Activated CD4-positive, alpha-beta memory T cell treated with anti-CD3 and anti-CD28 coated beads for 36 hours (primary cell): Measurements from ENCODE around the gene RHBDL1. TPM values are rescaled to one million over a fixed set of nuclear protein-coding genes. Genes with fewer than 3 reads are reported as not detected.
A peak's percentile ranks its signal among the peaks of the same experiment; 100 is the strongest.
"Not testable (repeated sequence)": the region's sequence is repeated elsewhere in the genome, so short reads cannot be mapped to it uniquely, and the experiment has no call there.

ENCODE experiments used
- CTCF ChIA-PET: fragments of 350-600 bp; sonication (Branson Sonifier 250); formaldehyde crosslinking; loops from one replicate; lab custom pipeline; 2021; ENCODE audit warnings: antibody characterized with exemption, inconsistent platforms; lab: Charles Lee
- POLR2A ChIA-PET: fragments of 350-600 bp; sonication (Branson Sonifier 250); formaldehyde crosslinking; loops from one replicate; lab custom pipeline; 2021; ENCODE audit warnings: antibody characterized with exemption; lab: Charles Lee
- DNase-seq: peaks from one replicate; pipeline ENCODE4 v3.0.0-alpha.2; 2020
- H3K27ac Mint-ChIP-seq: one replicate; pipeline ENCODE4 v1.8.0; 2021; ENCODE audit warnings: mixed read lengths
- H3K27me3 Mint-ChIP-seq: one replicate; pipeline ENCODE4 v1.8.0; 2021; ENCODE audit warnings: mixed read lengths
- H3K36me3 Mint-ChIP-seq: one replicate; pipeline ENCODE4 v1.8.0; 2021; ENCODE audit warnings: mixed read lengths
- H3K4me1 Mint-ChIP-seq: one replicate; pipeline ENCODE4 v1.8.0; 2021; ENCODE audit warnings: low read depth, mixed read lengths
- H3K4me3 Mint-ChIP-seq: one replicate; pipeline ENCODE4 v1.8.0; 2021; ENCODE audit warnings: mild to moderate bottlenecking, mixed read lengths
- H3K9me3 Mint-ChIP-seq: one replicate; pipeline ENCODE4 v1.8.0; 2021; ENCODE audit warnings: mixed read lengths
- intact Hi-C: fragments of 100-400 bp; cut with micrococcal nuclease; formaldehyde crosslinking; loops from one replicate; pipeline ENCODE4 v1.15.1; 2023
- total RNA-seq, 2 experiments: library from RNA; stranded (reverse); gene quantifications; one replicate each; pipeline ENCODE4 v1.2.3, GENCODE V29; 2021

RHBDL1 gene
- total RNA-seq, 2 experiments from 2014 or later = 0.57 to 0.82 TPM

GRCh38 chr16:685967-686366 lies 10.5 kb downstream of the RHBDL1 start:
- Mint-ChIP-seq H3K4me1 (peaks cover 37% of the 10 kb centered on the region), H3K36me3 (peaks cover 20% of the 10 kb centered on the region), H3K4me3 (no peak overlapping the region), H3K27me3 (no peaks in the 10 kb centered on the region), H3K27ac (no peak overlapping the region), H3K9me3 (no peaks in the 10 kb centered on the region)
- no peak for DNase-seq
- ChIA-PET CTCF (interaction anchor here (0.8 kb wide), 1 partner anchor 10 kb away, joined by 3 read pairs; no protein-coding TSS in a partner anchor), POLR2A (no interaction called here)
- intact Hi-C loops = loop anchor here (2.0 kb wide), 1 partner anchor 49 kb away; the partner anchor contains the start of gene METTL26

DNA sequence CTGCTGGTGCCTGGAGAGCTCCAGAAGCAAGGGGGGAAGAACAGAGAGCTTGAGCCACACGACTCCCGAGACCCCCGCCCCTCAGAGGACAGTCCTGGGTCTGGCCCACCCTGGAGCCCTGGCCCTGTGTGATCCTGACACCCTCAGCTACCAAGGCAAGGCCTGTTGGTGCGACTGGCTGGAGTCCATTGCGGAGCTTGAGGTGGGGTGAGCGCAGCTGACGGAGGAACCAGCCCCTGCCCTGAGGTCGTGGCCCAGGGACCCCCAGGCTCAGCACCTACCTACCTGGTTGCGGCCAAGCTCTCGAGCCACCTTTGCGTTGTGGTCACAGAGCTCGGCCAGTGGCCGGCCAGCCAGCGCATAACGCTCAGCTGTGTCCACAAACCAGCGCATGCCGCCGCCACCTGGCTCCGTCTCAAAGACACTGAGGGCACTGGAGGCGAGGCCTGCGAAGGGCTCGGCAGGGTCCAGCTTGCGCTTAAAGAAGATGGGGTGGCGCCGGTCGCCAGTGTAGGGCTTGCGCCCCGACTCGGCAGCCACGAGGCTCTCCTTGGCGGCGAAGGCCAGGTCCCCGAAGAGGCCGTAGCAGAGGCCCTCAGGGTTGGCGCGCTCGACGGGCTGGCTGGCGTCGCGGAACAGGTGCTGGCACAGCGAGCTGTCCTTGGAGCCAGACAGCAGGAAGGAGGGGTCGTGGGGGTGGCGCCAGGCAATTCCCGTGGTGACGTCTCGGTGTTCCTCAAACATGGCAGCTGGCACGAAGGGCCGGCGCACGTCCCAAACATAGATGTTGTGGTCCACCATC lies 11.2 kb downstream of the RHBDL1 start:
- no peak overlapping the region for H3K4me3 Mint-ChIP-seq
- POLR2A ChIA-PET = no interaction called here
- no peaks in the 10 kb centered on the region for H3K27me3 Mint-ChIP-seq
- peaks cover 30% of the 10 kb centered on the region for H3K4me1 Mint-ChIP-seq
- no peak for DNase-seq
- no peak overlapping the region for H3K27ac Mint-ChIP-seq
- intact Hi-C loops = no loop called here
- CTCF ChIA-PET = interaction anchor here (0.8 kb wide), 1 partner anchor 10 kb away, joined by 3 read pairs; no protein-coding TSS in a partner anchor
- H3K36me3 Mint-ChIP-seq = peaks cover 15% of the 10 kb centered on the region
- H3K9me3 Mint-ChIP-seq = no peaks in the 10 kb centered on the region

- intact Hi-C loops = no loop called here
- Mint-ChIP-seq H3K4me1 (peaks cover 21% of the 10 kb centered on the region), H3K27ac (no peak overlapping the region), H3K9me3 (no peaks in the 10 kb centered on the region), H3K4me3 (no peak overlapping the region), H3K27me3 (no peaks in the 10 kb centered on the region), H3K36me3 (peaks cover 8% of the 10 kb centered on the region)
- POLR2A ChIA-PET = no interaction called here
- CTCF ChIA-PET = interaction anchor here (0.7 kb wide), 1 partner anchor 20 kb away, joined by 3 read pairs; the partner anchor contains the start of gene RHOT2
- no peak for DNase-seq
These were observed 12.0 kb downstream of the RHBDL1 start for GRCh38 chr16:687499-687898.

- ChIA-PET CTCF (interaction anchor here (1.1 kb wide), 1 partner anchor 23 kb away, joined by 3 read pairs; no protein-coding TSS in a partner anchor), POLR2A (interaction anchor here (0.6 to 1.7 kb wide), 2 partner anchors 9 to 615 kb away, joined by 3 to 12 read pairs; partner anchors contain the start of gene STUB1)
- intact Hi-C loops = no loop called here
- peaks cover 4% of the 10 kb centered on the region for H3K36me3 Mint-ChIP-seq
- H3K4me1 Mint-ChIP-seq = peaks cover 14% of the 10 kb centered on the region
- DNase-seq = no peak
- H3K27me3 Mint-ChIP-seq = no peaks in the 10 kb centered on the region
- no peaks in the 10 kb centered on the region for H3K9me3 Mint-ChIP-seq
- H3K27ac Mint-ChIP-seq = peak overlapping the region; percentile 81
- peak overlapping the region; percentile 84 for H3K4me3 Mint-ChIP-seq
These were observed 13.9 kb downstream of the RHBDL1 start for GRCh38 chr16:689175-689897.

GRCh38 chr16:691242-691641 lies 15.8 kb downstream of the RHBDL1 start:
- CTCF ChIA-PET, POLR2A ChIA-PET, H3K36me3 Mint-ChIP-seq, DNase-seq, H3K27ac Mint-ChIP-seq, H3K9me3 Mint-ChIP-seq, H3K4me3 Mint-ChIP-seq, H3K27me3 Mint-ChIP-seq, intact Hi-C loops: not testable (repeated sequence)
- peaks cover 20% of the 10 kb centered on the region for H3K4me1 Mint-ChIP-seq

GRCh38 chr16:692356-693108 lies 17.1 kb downstream of the RHBDL1 start:
- CTCF ChIA-PET = no interaction called here
- Mint-ChIP-seq H3K4me1 (peaks cover 27% of the 10 kb centered on the region), H3K36me3 (no peaks in the 10 kb centered on the region), H3K4me3 (no peak overlapping the region), H3K9me3 (no peaks in the 10 kb centered on the region), H3K27ac (no peak overlapping the region), H3K27me3 (no peaks in the 10 kb centered on the region)
- intact Hi-C loops = no loop called here
- no peak for DNase-seq
- POLR2A ChIA-PET = no interaction called here

- Mint-ChIP-seq H3K4me3 (no peak overlapping the region), H3K27ac (no peak overlapping the region), H3K4me1 (peaks cover 27% of the 10 kb centered on the region), H3K9me3 (no peaks in the 10 kb centered on the region), H3K27me3 (no peaks in the 10 kb centered on the region), H3K36me3 (no peaks in the 10 kb centered on the region)
- no peak for DNase-seq
- ChIA-PET POLR2A (no interaction called here), CTCF (interaction anchor here (0.6 kb wide), 1 partner anchor 25 kb away, joined by 3 read pairs; the partner anchor contains the start of gene RHOT2)
- intact Hi-C loops = no loop called here
These were observed 17.9 kb downstream of the RHBDL1 start for GRCh38 chr16:693364-693763.

DNA sequence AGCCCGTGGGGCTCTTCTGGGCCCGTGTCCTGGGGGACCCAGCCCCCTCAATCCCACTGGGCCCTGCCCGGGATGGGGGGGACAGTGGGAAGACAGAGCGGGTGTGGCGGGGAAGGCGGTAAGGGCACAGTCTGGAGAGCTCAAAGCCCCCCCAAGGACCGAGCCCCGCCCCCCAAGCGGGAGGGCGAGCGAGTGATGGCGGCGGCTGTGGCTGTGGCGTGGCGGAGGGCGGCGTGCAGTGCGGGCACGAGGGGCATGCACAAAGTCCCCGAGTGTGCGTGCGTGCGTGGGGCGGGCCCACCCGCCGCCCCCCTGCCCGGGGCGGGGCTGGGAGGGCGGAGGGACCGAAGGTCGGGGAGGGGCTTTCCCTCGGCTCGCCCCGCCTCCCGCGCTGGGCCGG lies 18.3 kb downstream of the RHBDL1 start:
- Mint-ChIP-seq H3K27me3 (no peaks in the 10 kb centered on the region), H3K4me1 (peaks cover 25% of the 10 kb centered on the region), H3K36me3 (no peaks in the 10 kb centered on the region), H3K9me3 (no peaks in the 10 kb centered on the region), H3K27ac (no peak overlapping the region), H3K4me3 (no peak overlapping the region)
- intact Hi-C loops = no loop called here
- ChIA-PET POLR2A (no interaction called here), CTCF (interaction anchor here (0.6 kb wide), 1 partner anchor 26 kb away, joined by 3 read pairs; the partner anchor contains the start of gene RHOT2)
- DNase-seq = no peak

- Mint-ChIP-seq H3K4me3 (peak overlapping the region; percentile 70), H3K27ac (no peak overlapping the region), H3K9me3 (no peaks in the 10 kb centered on the region), H3K36me3 (no peaks in the 10 kb centered on the region), H3K4me1 (peaks cover 21% of the 10 kb centered on the region), H3K27me3 (no peaks in the 10 kb centered on the region)
- DNase-seq = no peak
- POLR2A ChIA-PET = interaction anchor here (1.1 to 1.5 kb wide), 2 partner anchors 13 to 25 kb away, joined by 3 read pairs; no protein-coding TSS in a partner anchor
- CTCF ChIA-PET = no interaction called here
- intact Hi-C loops = no loop called here
These were observed 18.9 kb downstream of the RHBDL1 start for GRCh38 chr16:694187-694862.

DNA sequence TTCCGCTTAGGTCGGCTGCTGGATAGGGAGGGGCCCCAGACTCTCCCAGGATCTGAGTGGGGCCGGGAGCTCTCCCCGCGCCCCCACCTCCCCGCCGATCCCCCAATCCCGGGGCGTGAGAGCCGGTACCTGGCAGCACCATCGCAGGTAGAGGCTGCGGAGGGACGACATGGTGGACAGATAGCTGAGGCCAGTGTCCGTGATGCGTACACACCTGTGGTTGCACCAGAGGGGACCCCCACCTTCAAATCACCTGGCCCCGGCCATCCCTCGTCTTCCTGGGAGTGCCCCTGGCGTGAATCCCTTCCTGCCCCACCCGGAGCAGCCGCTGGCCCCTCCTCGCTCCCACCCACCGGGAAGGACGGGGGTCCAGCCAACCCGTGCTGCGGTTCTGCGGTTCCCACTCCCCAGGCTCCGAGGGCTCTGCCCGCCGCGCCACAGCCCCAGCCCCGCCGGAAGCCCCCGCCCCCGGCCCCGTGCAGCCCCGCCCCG lies 19.4 kb downstream of the RHBDL1 start:
- Mint-ChIP-seq H3K4me3 (peak overlapping the region; percentile 51), H3K36me3 (no peaks in the 10 kb centered on the region), H3K4me1 (peaks cover 21% of the 10 kb centered on the region), H3K9me3 (no peaks in the 10 kb centered on the region), H3K27ac (no peak overlapping the region), H3K27me3 (no peaks in the 10 kb centered on the region)
- intact Hi-C loops = no loop called here
- ChIA-PET CTCF (interaction anchor here (0.7 to 1.9 kb wide), 4 partner anchors 15 to 90 kb away, joined by 3 to 14 read pairs (median 4); no protein-coding TSS in a partner anchor), POLR2A (interaction anchor here (0.7 to 1.6 kb wide), 6 partner anchors 14 to 26 kb away, joined by 3 to 8 read pairs (median 5); partner anchors contain the start of genes ANTKMT, METRN and STUB1)
- DNase-seq = no peak
